ENCODE data around the gene ZNF407. TPM values are rescaled to one million over a fixed set of nuclear protein-coding genes. Genes with fewer than 3 reads are reported as not detected.
"Not testable (repeated sequence)": the region's sequence is repeated elsewhere in the genome, so short reads cannot be mapped to it uniquely, and the experiment has no call there.

ZNF407 gene
- total and polyA plus RNA-seq, 12 donors = 2.5 to 14.9 (median 12.7) TPM

DNA sequence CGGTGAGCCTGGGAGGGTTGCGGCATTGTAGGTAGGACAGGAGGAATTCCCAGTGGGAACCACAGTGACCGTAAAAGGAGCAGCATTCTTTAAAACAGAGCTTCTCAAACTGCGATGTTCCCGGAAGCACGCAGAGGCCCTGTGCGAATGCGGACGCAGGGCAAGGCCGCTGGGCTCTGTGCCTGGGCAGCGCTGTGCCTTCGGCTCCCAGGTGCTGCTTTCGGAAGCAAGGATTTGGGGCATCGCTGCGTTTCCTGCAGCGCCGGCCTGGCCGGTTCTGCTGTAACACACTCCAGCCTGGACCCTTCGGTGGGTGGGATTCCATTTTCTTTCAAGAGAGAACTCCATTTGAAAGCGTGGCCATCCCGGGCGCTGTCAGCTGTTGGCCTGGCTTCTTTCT lies 492.7 kb downstream of the ZNF407 start:
- intact Hi-C loops (cut with DNase I) = no loop called here
- H3K27me3 ChIP-seq = no peaks in the 10 kb centered on the region
- H3K4me3 ChIP-seq = no peak overlapping the region
- H3K27ac ChIP-seq = no peak overlapping the region
- no peak for DNase-seq
- H3K9me3 ChIP-seq = peaks cover 0 to 11% (median 0%) of the 10 kb centered on the region in 11 donors
- no peak for ATAC-seq
- no peaks in the 10 kb centered on the region for H3K4me1 ChIP-seq
- TF ChIP-seq, protein P1, sequence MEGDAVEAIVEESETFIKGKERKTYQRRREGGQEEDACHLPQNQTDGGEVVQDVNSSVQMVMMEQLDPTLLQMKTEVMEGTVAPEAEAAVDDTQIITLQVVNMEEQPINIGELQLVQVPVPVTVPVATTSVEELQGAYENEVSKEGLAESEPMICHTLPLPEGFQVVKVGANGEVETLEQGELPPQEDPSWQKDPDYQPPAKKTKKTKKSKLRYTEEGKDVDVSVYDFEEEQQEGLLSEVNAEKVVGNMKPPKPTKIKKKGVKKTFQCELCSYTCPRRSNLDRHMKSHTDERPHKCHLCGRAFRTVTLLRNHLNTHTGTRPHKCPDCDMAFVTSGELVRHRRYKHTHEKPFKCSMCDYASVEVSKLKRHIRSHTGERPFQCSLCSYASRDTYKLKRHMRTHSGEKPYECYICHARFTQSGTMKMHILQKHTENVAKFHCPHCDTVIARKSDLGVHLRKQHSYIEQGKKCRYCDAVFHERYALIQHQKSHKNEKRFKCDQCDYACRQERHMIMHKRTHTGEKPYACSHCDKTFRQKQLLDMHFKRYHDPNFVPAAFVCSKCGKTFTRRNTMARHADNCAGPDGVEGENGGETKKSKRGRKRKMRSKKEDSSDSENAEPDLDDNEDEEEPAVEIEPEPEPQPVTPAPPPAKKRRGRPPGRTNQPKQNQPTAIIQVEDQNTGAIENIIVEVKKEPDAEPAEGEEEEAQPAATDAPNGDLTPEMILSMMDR (IDR thresholded peaks at IDR 0.05) = no peak
- no peaks in the 10 kb centered on the region for H3K36me3 ChIP-seq
- 79 to 81% methylated on average over 22 of the region's 22 CpGs for WGBS, 2 donors

DNA sequence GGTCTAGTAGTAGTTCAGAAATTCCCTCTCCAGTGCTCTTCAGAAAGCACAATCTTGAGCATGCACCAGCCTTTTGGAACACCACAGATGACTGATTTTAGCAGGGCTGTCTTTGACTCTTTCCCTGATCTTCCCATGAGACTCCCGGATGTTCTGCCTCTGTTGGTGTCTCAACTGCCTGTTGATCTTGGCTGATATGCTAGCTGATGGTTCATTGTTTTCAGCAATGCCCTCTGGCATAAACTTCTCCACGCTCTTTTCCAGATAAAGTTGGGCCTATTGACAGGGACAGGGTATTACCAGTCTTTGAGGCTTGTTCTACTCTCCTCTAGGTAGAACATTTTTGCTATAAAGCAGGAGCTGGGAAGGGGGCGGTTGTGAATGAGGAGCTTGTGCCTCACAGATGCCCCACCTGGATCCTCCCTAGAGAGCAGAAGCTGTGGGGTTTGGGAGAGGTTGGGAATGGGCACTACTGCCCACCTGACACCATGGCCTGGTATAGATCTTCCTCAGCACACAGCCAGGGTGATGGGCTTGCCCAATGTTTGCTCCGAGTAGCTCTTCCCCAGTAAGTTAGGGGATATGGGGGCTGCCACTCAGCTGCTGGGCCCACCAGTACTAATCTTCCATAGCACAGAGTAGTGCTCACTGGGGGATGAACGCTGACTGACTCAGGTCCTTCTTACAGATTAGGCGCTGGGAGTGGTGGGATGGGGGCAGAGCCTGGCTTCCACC lies 500.0 kb downstream of the ZNF407 start:
- Histone ChIP-seq H3K27me3 (no peaks in the 10 kb centered on the region), H3K9me3 (peaks cover 0 to 28% (median 0%) of the 10 kb centered on the region in 11 donors), H3K27ac (no peak overlapping the region), H3K4me3 (no peak overlapping the region), H3K36me3 (no peaks in the 10 kb centered on the region), H3K4me1 (no peaks in the 10 kb centered on the region)
- 93 to 95% methylated on average over 6 of the region's 6 CpGs for WGBS, 2 donors
- TF ChIP-seq, protein P1 (IDR thresholded peaks at IDR 0.05) = no peak
- intact Hi-C loops (cut with DNase I) = no loop called here
- ATAC-seq = no peak
- DNase-seq = no peak

DNA sequence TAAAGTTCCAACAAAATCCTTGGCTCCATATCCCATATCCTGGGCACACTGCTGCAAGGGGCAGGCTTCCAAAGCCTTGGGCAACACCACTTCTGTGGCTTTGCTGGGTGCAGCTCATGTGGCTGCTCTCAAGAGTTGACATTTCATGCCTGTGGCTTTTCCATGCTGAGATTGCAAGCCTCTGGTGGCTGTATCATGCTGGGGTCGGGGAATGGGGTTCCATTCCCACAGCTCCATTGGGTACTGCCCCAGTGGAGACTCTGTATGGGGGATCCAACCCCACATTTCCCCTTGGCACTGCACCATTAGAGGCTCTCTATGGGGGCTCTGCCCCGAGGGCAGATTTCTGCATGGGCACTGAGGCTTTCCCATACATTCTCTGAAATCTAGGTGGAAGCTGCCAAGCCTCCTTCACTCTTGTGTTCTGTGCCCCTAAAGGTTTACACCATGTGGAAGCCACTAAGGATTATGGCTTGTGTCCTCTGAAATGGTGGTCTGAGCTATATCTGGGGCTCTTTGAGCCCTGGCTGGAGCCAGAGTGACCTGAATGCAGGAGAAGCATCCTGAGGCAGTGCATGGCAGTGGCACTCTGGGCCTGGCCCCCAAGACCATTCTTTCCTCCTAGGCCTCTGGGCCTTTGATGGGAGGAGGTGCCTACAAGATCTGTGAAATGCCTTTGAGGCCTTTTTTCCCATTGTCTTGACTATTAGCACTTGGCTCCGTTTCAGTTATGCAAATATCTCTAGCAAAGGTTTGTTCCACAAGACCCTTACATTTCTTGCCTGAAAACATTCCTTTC lies 503.4 kb downstream of the ZNF407 start:
- Histone ChIP-seq H3K36me3 (no peaks in the 10 kb centered on the region), H3K27me3 (no peaks in the 10 kb centered on the region), H3K4me1 (no peaks in the 10 kb centered on the region), H3K27ac (no peak overlapping the region), H3K4me3 (no peak overlapping the region), H3K9me3 (peaks cover 0 to 19% (median 0%) of the 10 kb centered on the region in 11 donors)
- TF ChIP-seq, protein P1 (IDR thresholded peaks at IDR 0.05) = no peak
- DNase-seq (no peak), ATAC-seq (no peak)
- intact Hi-C loops (cut with DNase I) = no loop called here
- 87 to 92% methylated on average over 3 of the region's 3 CpGs for WGBS, 2 donors

DNA sequence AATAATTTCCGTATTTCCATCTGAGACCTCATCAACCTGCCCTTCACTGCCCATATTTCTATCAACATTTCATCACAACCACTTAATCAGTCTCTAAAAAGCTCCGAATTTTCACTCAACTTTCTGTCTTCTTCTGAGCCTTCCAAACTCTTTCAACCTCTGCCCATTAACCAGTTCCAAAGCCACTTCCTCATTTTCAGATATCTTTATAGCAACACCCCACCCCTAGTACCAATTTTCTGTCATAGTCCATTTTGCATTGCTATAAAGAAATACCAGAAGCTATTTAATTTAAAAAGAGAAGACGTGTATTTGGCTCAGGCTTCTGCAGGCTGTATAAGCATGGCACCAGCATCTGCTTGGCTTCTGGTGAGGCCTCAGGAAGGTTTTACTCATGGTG lies 504.2 kb downstream of the ZNF407 start:
- H3K27ac ChIP-seq = no peak overlapping the region
- WGBS, 2 donors = 85 to 86% methylated on average over 3 of the region's 3 CpGs

DNA sequence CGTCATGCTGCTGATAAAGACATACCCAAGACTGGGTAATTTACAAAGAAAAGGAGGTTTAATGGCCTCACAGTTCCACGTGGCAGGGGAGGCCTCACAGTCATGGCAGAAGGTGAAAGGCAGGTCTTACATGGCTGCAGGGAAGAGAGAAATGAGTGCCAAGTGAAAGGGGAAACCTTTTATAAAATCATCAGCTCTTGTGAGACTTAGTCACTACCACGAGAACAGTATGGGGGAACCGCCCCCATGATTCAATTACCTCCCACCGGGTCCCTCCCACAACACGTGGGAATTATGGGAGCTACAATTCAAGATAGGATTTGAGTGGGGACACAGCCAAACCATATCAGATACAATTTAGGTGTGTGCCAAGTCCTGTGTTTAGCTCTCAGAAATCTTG lies 506.4 kb downstream of the ZNF407 start:
- intact Hi-C loops (cut with DNase I); H3K4me1 ChIP-seq; H3K27me3 ChIP-seq; H3K4me3 ChIP-seq; H3K27ac ChIP-seq; DNase-seq; H3K36me3 ChIP-seq; ATAC-seq: not testable (repeated sequence)
- WGBS, 2 donors = 74 to 76% methylated on average over 6 of the region's 6 CpGs
- peaks cover 0 to 14% (median 0%) of the 10 kb centered on the region in 11 donors for H3K9me3 ChIP-seq

More for the DNA sequence above, 504.2 kb downstream of the ZNF407 start:
- TF ChIP-seq, protein P1 (IDR thresholded peaks at IDR 0.05) = no peak
- peaks cover 0 to 14% (median 0%) of the 10 kb centered on the region in 11 donors for H3K9me3 ChIP-seq
- intact Hi-C loops (cut with DNase I) = no loop called here
- DNase-seq = no peak
- H3K36me3 ChIP-seq = no peaks in the 10 kb centered on the region
- H3K4me3 ChIP-seq = no peak overlapping the region
- H3K27me3 ChIP-seq = no peaks in the 10 kb centered on the region
- no peak for ATAC-seq
- H3K4me1 ChIP-seq = no peaks in the 10 kb centered on the region
